ENCODE measurements around the gene STAT4. TPM values are rescaled to one million over a fixed set of nuclear protein-coding genes. Genes with fewer than 3 reads are reported as not detected.

The STAT4 gene
- total RNA-seq, 2 experiments from 2014 or later: 50.7 to 51.5 TPM

- ChIA-PET CTCF (interaction anchor here (1.1 kb wide), 1 partner anchor 25 kb away, joined by 3 read pairs; no protein-coding TSS in a partner anchor), POLR2A (interaction anchor here (0.6 kb wide), 1 partner anchor 25 kb away, joined by 5 read pairs; no protein-coding TSS in a partner anchor)
Measured at GRCh38 chr2:190979906-190980629, 170.7 kb downstream of the STAT4 start.

Other genes with a start within 250 kb of the STAT4 start
- 100 to 1,000 TPM; 107 to 109 TPM for gene STAT1, start 136.8 kb downstream of the STAT4 start, total RNA-seq
- gene MYO1B, start 94.4 kb upstream of the STAT4 start, total RNA-seq: 10 to 100 TPM; 11.2 to 12.1 TPM